Nephron progenitor cell (in vitro differentiated cells): ENCODE data around the gene OR7A5.
"Not testable (repeated sequence)": the region's sequence is repeated elsewhere in the genome, so short reads cannot be mapped to it uniquely, and the experiment has no call there.

Source experiments
- DNase-seq: peaks from one replicate; pipeline ENCODE4 v3.0.0; 2021
- H3K27ac Mint-ChIP-seq: 2 replicates; pipeline ENCODE4 v1.8.0; 2021; ENCODE audit warnings: mild to moderate bottlenecking, moderate library complexity, mixed read lengths
- H3K27me3 Mint-ChIP-seq: 2 replicates; pipeline ENCODE4 v1.8.0; 2021; ENCODE audit warnings: mild to moderate bottlenecking, low read depth, mixed read lengths; ENCODE audit not compliant: poor library complexity
- H3K36me3 Mint-ChIP-seq: 2 replicates; pipeline ENCODE4 v1.8.0; 2021; ENCODE audit warnings: low read depth, mixed read lengths
- H3K4me1 Mint-ChIP-seq: 2 replicates; pipeline ENCODE4 v1.8.0; 2021; ENCODE audit warnings: mixed read lengths
- H3K4me3 Mint-ChIP-seq: 2 replicates; pipeline ENCODE4 v1.8.0; 2021; ENCODE audit warnings: mild to moderate bottlenecking, moderate library complexity, mixed read lengths
- H3K9me3 Mint-ChIP-seq: 2 replicates; pipeline ENCODE4 v1.8.0; 2021; ENCODE audit warnings: mild to moderate bottlenecking, moderate library complexity, mixed read lengths
- CTCF ChIP-seq: fragments of 200-600 bp; sonication (generic); IDR thresholded peaks from 2 replicates; pipeline ENCODE4 v1.5.0; 2021; ENCODE audit warnings: antibody characterized with exemption

OR7A5 gene

GRCh38 chr19:14782626-14783409 lies 52.2 kb downstream of the OR7A5 start:
- H3K4me3 Mint-ChIP-seq = no peak overlapping the region
- TF ChIP-seq CTCF = no peak
- H3K27ac Mint-ChIP-seq = no peak overlapping the region

GRCh38 chr19:14781713-14782536 lies 53.1 kb downstream of the OR7A5 start:
- peaks cover 24% of the 10 kb centered on the region for H3K9me3 Mint-ChIP-seq
- not testable (repeated sequence) for H3K27ac Mint-ChIP-seq, DNase-seq, H3K36me3 Mint-ChIP-seq, H3K4me3 Mint-ChIP-seq, H3K4me1 Mint-ChIP-seq
- H3K27me3 Mint-ChIP-seq = peaks cover 11% of the 10 kb centered on the region

More at GRCh38 chr19:14782626-14783409, 52.2 kb downstream of the OR7A5 start:
- Mint-ChIP-seq H3K9me3 (peaks cover 26% of the 10 kb centered on the region), H3K27me3 (peaks cover 8% of the 10 kb centered on the region), H3K4me1 (no peaks in the 10 kb centered on the region), H3K36me3 (no peaks in the 10 kb centered on the region)
- no peak for DNase-seq

GRCh38 chr19:14780622-14781225 lies 54.3 kb downstream of the OR7A5 start:
- not testable (repeated sequence) for H3K36me3 Mint-ChIP-seq, H3K4me3 Mint-ChIP-seq, H3K27ac Mint-ChIP-seq, H3K4me1 Mint-ChIP-seq, DNase-seq
- H3K9me3 Mint-ChIP-seq = peaks cover 25% of the 10 kb centered on the region
- H3K27me3 Mint-ChIP-seq = peaks cover 18% of the 10 kb centered on the region

- peaks cover 19% of the 10 kb centered on the region for H3K9me3 Mint-ChIP-seq
- no peaks in the 10 kb centered on the region for H3K4me1 Mint-ChIP-seq
- no peak overlapping the region for H3K4me3 Mint-ChIP-seq
- no peaks in the 10 kb centered on the region for H3K36me3 Mint-ChIP-seq
- DNase-seq = no peak
- peaks cover 30% of the 10 kb centered on the region for H3K27me3 Mint-ChIP-seq
- TF ChIP-seq CTCF = no peak
- no peak overlapping the region for H3K27ac Mint-ChIP-seq
Measured at GRCh38 chr19:14779151-14779550, 55.8 kb downstream of the OR7A5 start.

GRCh38 chr19:14778110-14778845 lies 56.7 kb downstream of the OR7A5 start, which contains the start of gene ADGRE2:
TSS of gene ADGRE2 (minus strand) at chr19:14778560. CDS start at chr19:14776756, 1,804 bp downstream.
- Mint-ChIP-seq H3K27me3 (peaks cover 38% of the 10 kb centered on the region), H3K9me3 (peaks cover 24% of the 10 kb centered on the region)
- not testable (repeated sequence) for H3K4me3 Mint-ChIP-seq, H3K4me1 Mint-ChIP-seq, H3K36me3 Mint-ChIP-seq, DNase-seq, H3K27ac Mint-ChIP-seq

GRCh38 chr19:14777645-14778044 lies 57.3 kb downstream of the OR7A5 start:
- not testable (repeated sequence) for H3K4me1 Mint-ChIP-seq, H3K36me3 Mint-ChIP-seq, DNase-seq, H3K27ac Mint-ChIP-seq, H3K4me3 Mint-ChIP-seq
- Mint-ChIP-seq H3K27me3 (peaks cover 39% of the 10 kb centered on the region), H3K9me3 (peaks cover 24% of the 10 kb centered on the region)
